HepG2 (cell line): ENCODE results near the gene PRRT2. TPM values are rescaled to one million over a fixed set of nuclear protein-coding genes. Genes with fewer than 3 reads are reported as not detected.
A peak's percentile ranks its signal among the peaks of the same experiment; 100 is the strongest.

Source experiments
- CEBPG ChIP-seq: IDR thresholded peaks from 2 replicates; pipeline ENCODE4 v1.6.1; 2016
- KDM3A ChIP-seq: IDR thresholded peaks from 2 replicates; pipeline ENCODE4 v1.6.1; 2018; ENCODE audit warnings: low read depth, missing compliant biosample characterization
- NFKBIZ ChIP-seq: IDR thresholded peaks from 2 replicates; pipeline ENCODE4 v1.6.1; 2018; ENCODE audit warnings: missing genetic modification reagents, missing compliant biosample characterization
- POLR2AphosphoS2 ChIP-seq: IDR thresholded peaks from 2 replicates; pipeline ENCODE4 v1.6.1; 2011; ENCODE audit warnings: low read depth, low read length, improper control_type of control experiment
- SALL2 ChIP-seq: sonication (generic); formaldehyde crosslinking; IDR thresholded peaks from 2 replicates; pipeline ENCODE4 v1.8.1; 2023; ENCODE audit warnings: mild to moderate bottlenecking, missing genetic modification reagents, inconsistent platforms
- ZBTB3 ChIP-seq: sonication (generic); formaldehyde crosslinking; IDR thresholded peaks from 2 replicates; pipeline ENCODE4 v1.4.0; 2020; ENCODE audit warnings: low read depth, mild to moderate bottlenecking, moderate library complexity, missing genetic modification reagents, borderline replicate concordance
- ZFX ChIP-seq: sonication (generic); formaldehyde crosslinking; IDR thresholded peaks from 2 replicates; pipeline ENCODE4 v1.4.0; 2020; ENCODE audit warnings: mild to moderate bottlenecking, low read depth, missing genetic modification reagents, moderate library complexity
- ZNF775 ChIP-seq: sonication (generic); formaldehyde crosslinking; IDR thresholded peaks from 2 replicates; pipeline ENCODE4 v1.4.0; 2020; ENCODE audit warnings: missing genetic modification reagents, mild to moderate bottlenecking, moderate library complexity, borderline replicate concordance
- polyA plus RNA-seq, 8 experiments: library from polyadenylated mRNA; depleted of rRNA in 3 of 8; stranded (reverse) in 7 of 8; unstranded in 1 of 8; fragments of >200 nt; fragmentation: Illumina TruSeq in 4 of 8; extraction: Trizol in 4 of 8; gene quantifications; 2 replicates each; pipeline versions ENCODE4 v1.2.1 to v1.2.3, GENCODE V29; 2011 to 2016; ENCODE audit warnings: low read depth in 4 of 8, missing spikeins in 1 of 8, mixed read lengths in 1 of 8; ENCODE audit not compliant: insufficient read depth in 1 of 8
- total RNA-seq, 5 experiments: library from RNA; depleted of rRNA; stranded (reverse); fragments of >200 nt; fragmentation: Illumina TruSeq; extraction: Trizol; gene quantifications; 2 replicates each; pipeline ENCODE4 v1.2.3, GENCODE V29; 2016; ENCODE audit warnings: low read depth in 1 of 5
- TF ChIP-seq, protein P1 (sequence below), 2 experiments: fragments of 450-650 bp in 1 of 2; sonication (generic) in 1 of 2; formaldehyde crosslinking; IDR thresholded peaks; 2 replicates each; pipeline versions ENCODE4 v1.5.0 to v1.8.0; 2020 to 2022; ENCODE audit warnings: mild to moderate bottlenecking in 1 of 2, missing genetic modification reagents in 1 of 2
- TF ChIP-seq, protein P2 (sequence below): sonication (generic); formaldehyde crosslinking; IDR thresholded peaks from 2 replicates; pipeline ENCODE4 v1.4.0; 2020; ENCODE audit warnings: mild to moderate bottlenecking, missing genetic modification reagents
- TF ChIP-seq, protein P3 (sequence below): sonication (generic); formaldehyde crosslinking; IDR thresholded peaks from 2 replicates; pipeline ENCODE4 v1.4.0; 2020; ENCODE audit warnings: mild to moderate bottlenecking, low read depth, missing genetic modification reagents
- TF ChIP-seq, protein P4 (sequence below): sonication (generic); formaldehyde crosslinking; IDR thresholded peaks from 2 replicates; pipeline ENCODE4 v1.5.0; 2020; ENCODE audit warnings: mild to moderate bottlenecking, missing genetic modification reagents, borderline replicate concordance
- TF ChIP-seq, protein P5 (sequence below): sonication (generic); formaldehyde crosslinking; IDR thresholded peaks from 2 replicates; pipeline ENCODE4 v1.9.0; 2022; ENCODE audit warnings: missing genetic modification reagents, mild to moderate bottlenecking, borderline replicate concordance
- TF ChIP-seq, protein P6 (sequence below): IDR thresholded peaks from 2 replicates; pipeline ENCODE4 v1.6.1; 2012; ENCODE audit warnings: low read length, improper control_type of control experiment

Gene PRRT2
- total and polyA plus RNA-seq, 2 of the 13 experiments (the other 11 are each of a cell fraction or from before 2014, with no cell fraction given): 0.51 to 1.1 TPM

DNA sequence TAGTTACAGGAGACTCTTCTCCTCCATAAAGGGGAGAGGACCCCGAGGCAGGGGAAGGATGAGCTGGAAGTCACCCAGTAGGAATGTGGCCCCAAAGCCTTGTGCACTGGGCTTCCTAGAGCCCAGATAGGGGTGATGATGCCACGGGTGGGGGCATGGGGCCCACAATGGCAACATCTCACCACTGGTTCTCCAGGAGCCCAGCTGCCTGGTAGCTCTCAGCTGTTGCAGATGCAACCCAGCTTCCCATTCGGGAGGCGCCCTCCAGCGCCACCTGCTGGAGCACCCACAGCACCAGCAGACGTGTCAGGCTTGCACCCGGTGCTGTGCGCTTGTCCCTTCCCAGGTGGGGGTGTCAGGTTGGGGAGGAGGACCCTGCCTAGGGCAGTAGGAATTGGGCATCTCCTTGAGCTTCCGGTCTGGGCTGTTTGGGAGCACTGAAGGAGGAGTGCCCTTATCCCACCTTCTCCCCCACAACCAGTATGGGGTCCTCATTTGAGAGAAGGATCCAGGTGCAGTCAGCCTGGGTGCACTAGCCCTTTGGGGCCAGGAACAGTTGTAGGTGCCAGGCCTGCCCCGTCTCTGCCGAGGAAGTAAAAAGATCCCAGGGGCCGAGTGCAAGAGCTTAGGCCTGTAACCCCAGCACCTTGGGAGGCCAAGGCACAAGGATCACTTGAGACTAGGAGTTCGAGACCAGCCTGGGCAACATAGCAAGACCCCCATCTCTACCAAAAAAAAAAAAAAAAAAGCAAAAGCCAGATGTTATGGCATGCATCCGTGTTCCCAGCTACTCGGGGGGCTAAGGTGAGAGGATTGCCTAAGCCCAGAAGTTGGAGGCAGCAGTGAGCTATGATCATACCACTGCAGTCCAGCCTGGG is 36.7 kb downstream of the PRRT2 start (continued):
- TF ChIP-seq, protein P1, sequence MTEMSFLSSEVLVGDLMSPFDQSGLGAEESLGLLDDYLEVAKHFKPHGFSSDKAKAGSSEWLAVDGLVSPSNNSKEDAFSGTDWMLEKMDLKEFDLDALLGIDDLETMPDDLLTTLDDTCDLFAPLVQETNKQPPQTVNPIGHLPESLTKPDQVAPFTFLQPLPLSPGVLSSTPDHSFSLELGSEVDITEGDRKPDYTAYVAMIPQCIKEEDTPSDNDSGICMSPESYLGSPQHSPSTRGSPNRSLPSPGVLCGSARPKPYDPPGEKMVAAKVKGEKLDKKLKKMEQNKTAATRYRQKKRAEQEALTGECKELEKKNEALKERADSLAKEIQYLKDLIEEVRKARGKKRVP (CRISPR knock-in tag; IDR thresholded peaks at IDR 0.05): 0 out of 4 replicates have a peak, but pooled peaks of 1 of the 2 experiments have one; percentile 27
- TF ChIP-seq, protein P2, sequence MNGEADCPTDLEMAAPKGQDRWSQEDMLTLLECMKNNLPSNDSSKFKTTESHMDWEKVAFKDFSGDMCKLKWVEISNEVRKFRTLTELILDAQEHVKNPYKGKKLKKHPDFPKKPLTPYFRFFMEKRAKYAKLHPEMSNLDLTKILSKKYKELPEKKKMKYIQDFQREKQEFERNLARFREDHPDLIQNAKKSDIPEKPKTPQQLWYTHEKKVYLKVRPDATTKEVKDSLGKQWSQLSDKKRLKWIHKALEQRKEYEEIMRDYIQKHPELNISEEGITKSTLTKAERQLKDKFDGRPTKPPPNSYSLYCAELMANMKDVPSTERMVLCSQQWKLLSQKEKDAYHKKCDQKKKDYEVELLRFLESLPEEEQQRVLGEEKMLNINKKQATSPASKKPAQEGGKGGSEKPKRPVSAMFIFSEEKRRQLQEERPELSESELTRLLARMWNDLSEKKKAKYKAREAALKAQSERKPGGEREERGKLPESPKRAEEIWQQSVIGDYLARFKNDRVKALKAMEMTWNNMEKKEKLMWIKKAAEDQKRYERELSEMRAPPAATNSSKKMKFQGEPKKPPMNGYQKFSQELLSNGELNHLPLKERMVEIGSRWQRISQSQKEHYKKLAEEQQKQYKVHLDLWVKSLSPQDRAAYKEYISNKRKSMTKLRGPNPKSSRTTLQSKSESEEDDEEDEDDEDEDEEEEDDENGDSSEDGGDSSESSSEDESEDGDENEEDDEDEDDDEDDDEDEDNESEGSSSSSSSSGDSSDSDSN: peak; percentile 50
- TF ChIP-seq ZBTB3 (CRISPR knock-in tag) (no peak), SALL2 (peak; percentile 64), POLR2AphosphoS2 (no peak), KDM3A (CRISPR knock-in tag) (peak; percentile 65; the same call in 1 of the 2 replicates), ZFX (CRISPR knock-in tag) (peak; percentile 41; the same call in 1 of the 2 replicates), ZNF775 (CRISPR knock-in tag) (no peak), CEBPG (CRISPR knock-in tag) (peak; percentile 72), NFKBIZ (peak; percentile 40; the same call in 1 of the 2 replicates)
- TF ChIP-seq, protein P3, sequence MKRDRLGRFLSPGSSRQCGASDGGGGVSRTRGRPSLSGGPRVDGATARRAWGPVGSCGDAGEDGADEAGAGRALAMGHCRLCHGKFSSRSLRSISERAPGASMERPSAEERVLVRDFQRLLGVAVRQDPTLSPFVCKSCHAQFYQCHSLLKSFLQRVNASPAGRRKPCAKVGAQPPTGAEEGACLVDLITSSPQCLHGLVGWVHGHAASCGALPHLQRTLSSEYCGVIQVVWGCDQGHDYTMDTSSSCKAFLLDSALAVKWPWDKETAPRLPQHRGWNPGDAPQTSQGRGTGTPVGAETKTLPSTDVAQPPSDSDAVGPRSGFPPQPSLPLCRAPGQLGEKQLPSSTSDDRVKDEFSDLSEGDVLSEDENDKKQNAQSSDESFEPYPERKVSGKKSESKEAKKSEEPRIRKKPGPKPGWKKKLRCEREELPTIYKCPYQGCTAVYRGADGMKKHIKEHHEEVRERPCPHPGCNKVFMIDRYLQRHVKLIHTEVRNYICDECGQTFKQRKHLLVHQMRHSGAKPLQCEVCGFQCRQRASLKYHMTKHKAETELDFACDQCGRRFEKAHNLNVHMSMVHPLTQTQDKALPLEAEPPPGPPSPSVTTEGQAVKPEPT (CRISPR knock-in tag): 0 out of 2 replicates have a peak, but pooled peaks have one; percentile 35
- TF ChIP-seq, protein P4, sequence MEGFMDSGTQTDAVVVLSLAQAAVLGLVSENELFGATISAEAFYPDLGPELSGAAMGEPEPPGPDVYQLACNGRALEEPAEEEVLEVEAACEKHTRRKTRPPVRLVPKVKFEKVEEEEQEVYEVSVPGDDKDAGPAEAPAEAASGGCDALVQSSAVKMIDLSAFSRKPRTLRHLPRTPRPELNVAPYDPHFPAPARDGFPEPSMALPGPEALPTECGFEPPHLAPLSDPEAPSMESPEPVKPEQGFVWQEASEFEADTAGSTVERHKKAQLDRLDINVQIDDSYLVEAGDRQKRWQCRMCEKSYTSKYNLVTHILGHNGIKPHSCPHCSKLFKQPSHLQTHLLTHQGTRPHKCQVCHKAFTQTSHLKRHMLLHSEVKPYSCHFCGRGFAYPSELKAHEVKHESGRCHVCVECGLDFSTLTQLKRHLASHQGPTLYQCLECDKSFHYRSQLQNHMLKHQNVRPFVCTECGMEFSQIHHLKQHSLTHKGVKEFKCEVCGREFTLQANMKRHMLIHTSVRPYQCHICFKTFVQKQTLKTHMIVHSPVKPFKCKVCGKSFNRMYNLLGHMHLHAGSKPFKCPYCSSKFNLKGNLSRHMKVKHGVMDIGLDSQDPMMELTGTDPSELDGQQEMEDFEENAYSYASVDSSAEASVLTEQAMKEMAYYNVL (CRISPR knock-in tag): no peak
- TF ChIP-seq, protein P5, sequence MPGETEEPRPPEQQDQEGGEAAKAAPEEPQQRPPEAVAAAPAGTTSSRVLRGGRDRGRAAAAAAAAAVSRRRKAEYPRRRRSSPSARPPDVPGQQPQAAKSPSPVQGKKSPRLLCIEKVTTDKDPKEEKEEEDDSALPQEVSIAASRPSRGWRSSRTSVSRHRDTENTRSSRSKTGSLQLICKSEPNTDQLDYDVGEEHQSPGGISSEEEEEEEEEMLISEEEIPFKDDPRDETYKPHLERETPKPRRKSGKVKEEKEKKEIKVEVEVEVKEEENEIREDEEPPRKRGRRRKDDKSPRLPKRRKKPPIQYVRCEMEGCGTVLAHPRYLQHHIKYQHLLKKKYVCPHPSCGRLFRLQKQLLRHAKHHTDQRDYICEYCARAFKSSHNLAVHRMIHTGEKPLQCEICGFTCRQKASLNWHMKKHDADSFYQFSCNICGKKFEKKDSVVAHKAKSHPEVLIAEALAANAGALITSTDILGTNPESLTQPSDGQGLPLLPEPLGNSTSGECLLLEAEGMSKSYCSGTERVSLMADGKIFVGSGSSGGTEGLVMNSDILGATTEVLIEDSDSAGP: peak; percentile 84
- TF ChIP-seq, protein P6, sequence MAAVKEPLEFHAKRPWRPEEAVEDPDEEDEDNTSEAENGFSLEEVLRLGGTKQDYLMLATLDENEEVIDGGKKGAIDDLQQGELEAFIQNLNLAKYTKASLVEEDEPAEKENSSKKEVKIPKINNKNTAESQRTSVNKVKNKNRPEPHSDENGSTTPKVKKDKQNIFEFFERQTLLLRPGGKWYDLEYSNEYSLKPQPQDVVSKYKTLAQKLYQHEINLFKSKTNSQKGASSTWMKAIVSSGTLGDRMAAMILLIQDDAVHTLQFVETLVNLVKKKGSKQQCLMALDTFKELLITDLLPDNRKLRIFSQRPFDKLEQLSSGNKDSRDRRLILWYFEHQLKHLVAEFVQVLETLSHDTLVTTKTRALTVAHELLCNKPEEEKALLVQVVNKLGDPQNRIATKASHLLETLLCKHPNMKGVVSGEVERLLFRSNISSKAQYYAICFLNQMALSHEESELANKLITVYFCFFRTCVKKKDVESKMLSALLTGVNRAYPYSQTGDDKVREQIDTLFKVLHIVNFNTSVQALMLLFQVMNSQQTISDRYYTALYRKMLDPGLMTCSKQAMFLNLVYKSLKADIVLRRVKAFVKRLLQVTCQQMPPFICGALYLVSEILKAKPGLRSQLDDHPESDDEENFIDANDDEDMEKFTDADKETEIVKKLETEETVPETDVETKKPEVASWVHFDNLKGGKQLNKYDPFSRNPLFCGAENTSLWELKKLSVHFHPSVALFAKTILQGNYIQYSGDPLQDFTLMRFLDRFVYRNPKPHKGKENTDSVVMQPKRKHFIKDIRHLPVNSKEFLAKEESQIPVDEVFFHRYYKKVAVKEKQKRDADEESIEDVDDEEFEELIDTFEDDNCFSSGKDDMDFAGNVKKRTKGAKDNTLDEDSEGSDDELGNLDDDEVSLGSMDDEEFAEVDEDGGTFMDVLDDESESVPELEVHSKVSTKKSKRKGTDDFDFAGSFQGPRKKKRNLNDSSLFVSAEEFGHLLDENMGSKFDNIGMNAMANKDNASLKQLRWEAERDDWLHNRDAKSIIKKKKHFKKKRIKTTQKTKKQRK: no peak
